Skeletal muscle tissue (tissue), 4 donors: Measurements from ENCODE around the gene ARHGDIG. TPM values are rescaled to one million over a fixed set of nuclear protein-coding genes. Genes with fewer than 3 reads are reported as not detected.

Experiments used
- H3K27ac ChIP-seq: one replicate; pipeline ENCODE4 v1.7.0; 2013; ENCODE audit warnings: mild to moderate bottlenecking, low read depth, low read length, inconsistent platforms
- H3K27me3 ChIP-seq, 3 donors: one replicate each; pipeline ENCODE4 v1.7.0; 2013; ENCODE audit warnings: low read length in 3 of 3; ENCODE audit not compliant: control insufficient read depth in 3 of 3, insufficient read depth in 3 of 3
- H3K36me3 ChIP-seq, 3 donors: one replicate each; pipeline ENCODE4 v1.7.0; 2013; ENCODE audit warnings: low read length in 3 of 3; ENCODE audit not compliant: control insufficient read depth in 3 of 3, insufficient read depth in 3 of 3
- H3K4me1 ChIP-seq, 3 donors: one replicate each; pipeline ENCODE4 v1.7.0; 2013; ENCODE audit warnings: low read length in 3 of 3, mild to moderate bottlenecking in 3 of 3; ENCODE audit not compliant: control insufficient read depth in 3 of 3, insufficient read depth in 3 of 3
- H3K4me3 ChIP-seq, 3 donors: one replicate each; pipeline ENCODE4 v1.7.0; 2013; ENCODE audit warnings: low read length in 3 of 3
- H3K9ac ChIP-seq, 3 donors: one replicate each; pipeline ENCODE4 v1.7.0; 2013; ENCODE audit warnings: low read length in 3 of 3, mild to moderate bottlenecking in 3 of 3, moderate library complexity in 2 of 3, low read depth in 1 of 3
- H3K9me3 ChIP-seq, 3 donors: one replicate each; pipeline ENCODE4 v1.7.0; 2013; ENCODE audit warnings: low read length in 3 of 3; ENCODE audit not compliant: control insufficient read depth in 3 of 3
- total RNA-seq: library from RNA; depleted of rRNA; stranded (reverse); fragments of >200 nt; gene quantifications from one replicate; pipeline ENCODE4 v1.2.3, GENCODE V29; 2014
- donor health status: Osteomylitis.

Gene ARHGDIG
- total RNA-seq, 1 donor from 2014 or later: 1.0 TPM

DNA sequence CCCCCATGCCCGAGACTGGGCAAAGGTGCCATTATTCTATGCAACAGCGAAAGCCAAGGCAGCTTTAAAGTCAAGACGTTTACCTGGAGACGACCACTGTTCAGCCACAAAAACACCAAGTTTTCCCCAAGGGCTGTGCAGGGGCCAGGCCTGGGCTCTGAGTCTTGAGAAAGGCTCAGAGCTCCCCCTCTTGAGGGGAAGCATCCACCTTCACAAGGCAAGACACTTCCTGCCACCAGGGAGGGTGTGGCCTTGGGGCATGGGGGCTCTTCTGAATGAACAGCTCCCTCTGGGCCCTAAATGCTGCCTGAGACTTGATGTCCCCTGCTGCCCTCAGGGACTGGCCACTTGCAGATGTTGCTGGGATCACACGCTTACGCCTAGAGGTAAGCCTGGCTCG lies 29.1 kb downstream of the ARHGDIG start:
- no peak overlapping the region for H3K9ac ChIP-seq
- H3K36me3 ChIP-seq: peaks cover 29 to 34% (median 33%) of the 10 kb centered on the region in 3 donors
- no peaks in the 10 kb centered on the region for H3K27me3 ChIP-seq
- no peak overlapping the region for H3K4me3 ChIP-seq
- H3K27ac ChIP-seq: no peak overlapping the region
- H3K9me3 ChIP-seq: no peaks in the 10 kb centered on the region
- H3K4me1 ChIP-seq: peaks cover 0 to 3% (median 0%) of the 10 kb centered on the region in 3 donors

DNA sequence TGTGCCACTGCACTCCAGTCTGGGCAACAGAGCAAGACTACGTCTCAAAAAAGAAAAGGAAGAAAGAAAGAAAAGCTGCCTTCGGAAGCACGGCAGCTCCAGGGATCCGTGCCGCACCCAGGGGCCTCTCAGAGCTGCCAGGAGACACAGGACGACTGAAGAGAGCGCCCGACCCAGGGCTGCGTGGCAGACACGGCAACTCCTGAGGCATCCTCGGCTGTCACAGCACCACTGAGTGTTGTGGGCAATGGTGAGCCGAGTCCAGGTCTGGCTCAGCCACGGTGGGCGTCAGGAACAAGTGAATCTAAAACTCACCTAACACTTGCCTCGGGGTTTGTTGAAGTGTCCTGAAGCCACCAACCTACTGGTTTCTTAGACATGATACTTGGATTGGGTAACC lies 31.3 kb downstream of the ARHGDIG start:
- peaks cover 26 to 34% (median 30%) of the 10 kb centered on the region in 3 donors for H3K36me3 ChIP-seq
- no peaks in the 10 kb centered on the region for H3K27me3 ChIP-seq
- no peak overlapping the region for H3K4me3 ChIP-seq
- H3K4me1 ChIP-seq: no peaks in the 10 kb centered on the region
- no peak overlapping the region for H3K27ac ChIP-seq
- H3K9ac ChIP-seq: no peak overlapping the region
- no peaks in the 10 kb centered on the region for H3K9me3 ChIP-seq

DNA sequence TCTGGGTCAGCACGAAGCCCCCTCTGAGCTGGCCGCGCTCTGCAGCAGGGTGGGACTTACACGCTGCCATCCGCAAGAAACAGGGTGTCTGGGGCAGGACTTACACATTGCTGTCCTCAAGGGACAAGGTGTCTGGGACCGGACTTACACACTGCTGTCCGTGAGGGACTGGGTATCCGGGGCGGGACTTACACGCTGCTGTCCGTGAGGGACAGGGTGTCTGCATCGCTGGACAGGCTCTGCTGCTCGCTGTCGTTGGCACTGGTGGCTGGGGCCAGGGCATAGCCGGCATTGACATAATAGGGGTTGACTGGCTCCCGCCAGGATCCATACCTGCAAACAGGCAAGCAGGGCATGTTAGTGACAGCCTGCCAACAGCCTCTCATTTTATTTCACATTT lies 34.0 kb downstream of the ARHGDIG start:
- Histone ChIP-seq H3K36me3 (peaks cover 18 to 35% (median 31%) of the 10 kb centered on the region in 3 donors), H3K9me3 (no peaks in the 10 kb centered on the region), H3K27ac (no peak overlapping the region), H3K27me3 (no peaks in the 10 kb centered on the region), H3K4me1 (no peaks in the 10 kb centered on the region), H3K4me3 (no peak overlapping the region), H3K9ac (no peak overlapping the region)

- Histone ChIP-seq H3K4me1 (no peaks in the 10 kb centered on the region), H3K27ac (no peak overlapping the region), H3K9ac (no peak overlapping the region), H3K27me3 (no peaks in the 10 kb centered on the region), H3K36me3 (peaks cover 13 to 31% (median 28%) of the 10 kb centered on the region in 3 donors), H3K9me3 (no peaks in the 10 kb centered on the region), H3K4me3 (no peak overlapping the region)
These were observed 34.5 kb downstream of the ARHGDIG start for GRCh38 chr16:314795-315299.

DNA sequence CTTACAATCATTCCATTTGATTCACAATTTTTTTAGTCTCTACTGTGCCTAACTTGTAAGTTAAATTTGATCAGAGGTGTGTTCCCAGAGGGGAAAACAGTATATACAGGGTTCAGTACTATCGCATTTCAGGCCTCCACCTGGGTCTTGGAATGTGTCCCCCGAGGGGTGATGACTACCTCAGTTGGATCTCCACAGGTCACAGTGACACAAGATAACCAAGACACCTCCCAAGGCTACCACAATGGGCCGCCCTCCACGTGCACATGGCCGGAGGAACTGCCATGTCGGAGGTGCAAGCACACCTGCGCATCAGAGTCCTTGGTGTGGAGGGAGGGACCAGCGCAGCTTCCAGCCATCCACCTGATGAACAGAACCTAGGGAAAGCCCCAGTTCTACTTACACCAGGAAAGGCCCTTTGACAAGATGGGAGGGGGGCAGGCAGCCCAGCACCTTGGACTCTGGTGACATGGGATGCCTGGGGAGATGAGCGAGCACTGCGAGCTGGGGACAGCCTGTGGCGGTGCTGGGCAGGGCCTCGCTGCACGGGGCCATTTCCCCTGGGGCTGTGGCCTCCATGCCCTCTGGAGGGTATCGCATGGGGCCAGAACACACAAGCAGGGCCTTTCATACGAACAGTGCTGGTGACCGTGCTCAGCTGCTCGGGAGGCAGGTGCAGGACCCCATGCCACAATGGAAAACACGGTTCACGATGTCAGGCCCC lies 36.5 kb downstream of the ARHGDIG start:
- peaks cover 11 to 26% (median 26%) of the 10 kb centered on the region in 3 donors for H3K36me3 ChIP-seq
- H3K9ac ChIP-seq: no peak overlapping the region
- no peaks in the 10 kb centered on the region for H3K27me3 ChIP-seq
- no peaks in the 10 kb centered on the region for H3K4me1 ChIP-seq
- H3K4me3 ChIP-seq: no peak overlapping the region
- no peaks in the 10 kb centered on the region for H3K9me3 ChIP-seq
- no peak overlapping the region for H3K27ac ChIP-seq

- H3K9ac ChIP-seq: no peak overlapping the region
- no peak overlapping the region for H3K4me3 ChIP-seq
- H3K4me1 ChIP-seq: no peaks in the 10 kb centered on the region
- H3K36me3 ChIP-seq: peaks cover 11 to 25% (median 23%) of the 10 kb centered on the region in 3 donors
- no peak overlapping the region for H3K27ac ChIP-seq
- H3K9me3 ChIP-seq: no peaks in the 10 kb centered on the region
- no peaks in the 10 kb centered on the region for H3K27me3 ChIP-seq
These were observed 37.2 kb downstream of the ARHGDIG start for GRCh38 chr16:317583-317982.

DNA sequence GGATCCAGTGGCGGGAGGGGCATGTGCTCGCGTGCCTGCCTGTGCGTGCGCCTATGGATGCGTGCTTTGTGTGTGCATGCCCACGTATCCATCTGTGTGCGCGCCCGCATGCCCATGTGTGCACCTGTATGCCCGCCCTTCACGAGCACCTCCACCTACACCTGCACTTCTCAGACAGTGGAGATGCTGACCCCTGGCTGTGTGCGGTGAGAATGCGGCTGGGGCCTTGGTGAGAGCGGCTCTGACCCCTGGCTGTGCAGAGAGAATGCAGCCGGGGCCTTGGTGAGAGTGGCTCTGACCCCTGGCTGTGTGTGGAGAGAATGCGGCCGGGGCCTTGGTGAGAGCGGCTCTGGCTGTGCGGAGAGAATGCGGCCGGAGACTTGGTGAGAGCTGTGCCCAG lies 38.2 kb downstream of the ARHGDIG start:
- Histone ChIP-seq H3K27me3 (no peaks in the 10 kb centered on the region), H3K9ac (no peak overlapping the region), H3K36me3 (peaks cover 10 to 15% (median 15%) of the 10 kb centered on the region in 3 donors), H3K27ac (no peak overlapping the region), H3K4me1 (no peaks in the 10 kb centered on the region), H3K9me3 (no peaks in the 10 kb centered on the region), H3K4me3 (no peak overlapping the region)

GRCh38 chr16:320206-320605 lies 39.8 kb downstream of the ARHGDIG start:
- peaks cover 0 to 2% (median under 1%) of the 10 kb centered on the region in 3 donors for H3K4me1 ChIP-seq
- H3K27me3 ChIP-seq: no peaks in the 10 kb centered on the region
- H3K36me3 ChIP-seq: peaks cover 0 to 10% (median 8%) of the 10 kb centered on the region in 3 donors
- H3K9ac ChIP-seq: no peak overlapping the region
- no peak overlapping the region for H3K4me3 ChIP-seq
- no peak overlapping the region for H3K27ac ChIP-seq
- no peaks in the 10 kb centered on the region for H3K9me3 ChIP-seq

DNA sequence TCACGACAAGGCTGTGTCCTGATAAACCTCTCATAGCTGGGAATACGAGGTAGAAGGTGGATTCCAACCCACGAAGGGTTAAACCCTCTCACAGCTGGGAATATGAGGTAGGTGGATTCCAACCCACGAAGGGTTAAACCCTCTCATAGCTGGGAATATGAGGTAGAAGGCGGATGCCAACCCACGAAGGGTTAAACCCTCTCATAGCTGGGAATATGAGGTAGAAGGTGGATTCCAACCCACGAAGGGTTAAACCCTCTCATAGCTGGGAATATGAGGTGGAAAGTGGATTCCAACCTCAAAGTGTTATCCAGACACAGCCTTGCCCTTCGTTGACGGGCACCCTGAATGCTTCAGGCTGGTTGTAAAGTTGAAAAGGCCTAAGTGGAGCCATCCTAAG lies 41.1 kb downstream of the ARHGDIG start:
- Histone ChIP-seq H3K36me3 (peaks cover 0 to 10% (median 8%) of the 10 kb centered on the region in 3 donors), H3K4me3 (no peak overlapping the region), H3K4me1 (peaks cover 0 to 7% (median 5%) of the 10 kb centered on the region in 3 donors), H3K27ac (no peak overlapping the region), H3K9ac (no peak overlapping the region), H3K27me3 (no peaks in the 10 kb centered on the region), H3K9me3 (no peaks in the 10 kb centered on the region)

GRCh38 chr16:322476-323143 lies 42.2 kb downstream of the ARHGDIG start:
- Histone ChIP-seq H3K4me1 (peaks cover 7 to 15% (median 12%) of the 10 kb centered on the region in 3 donors), H3K9me3 (no peaks in the 10 kb centered on the region), H3K27me3 (no peaks in the 10 kb centered on the region), H3K36me3 (peaks cover 0 to 8% (median 8%) of the 10 kb centered on the region in 3 donors), H3K9ac (no peak overlapping the region), H3K27ac (no peak overlapping the region), H3K4me3 (no peak overlapping the region)
